OCI-LY1 (cell line): ENCODE measurements around the gene GRK5.

Source experiments
- H2AFZ ChIP-seq: fragments of 200-600 bp; sonication (generic), shearing (Covaris generic); 2 replicates; pipeline ENCODE4 v1.6.0; 2014; ENCODE audit warnings: antibody characterized with exemption, mild to moderate bottlenecking, low read length
- H3F3A ChIP-seq: fragments of 200-600 bp; sonication (generic), shearing (Covaris generic); 2 replicates; pipeline ENCODE4 v1.6.0; 2014; ENCODE audit warnings: mild to moderate bottlenecking, antibody characterized with exemption, low read length, moderate library complexity; ENCODE audit not compliant: insufficient read depth
- H3K27ac ChIP-seq: fragments of 200-600 bp; sonication (generic); 2 replicates; pipeline ENCODE4 v1.5.1; 2014; ENCODE audit warnings: low read length, mixed run types, mild to moderate bottlenecking, low read depth; ENCODE audit not compliant: poor library complexity, severe bottlenecking
- H3K27me3 ChIP-seq: fragments of 200-600 bp; sonication (generic); 2 replicates; pipeline ENCODE4 v1.6.0; 2014; ENCODE audit warnings: antibody characterized with exemption, mild to moderate bottlenecking, low read length, moderate library complexity; ENCODE audit not compliant: insufficient read depth
- H3K36me3 ChIP-seq: fragments of 200-600 bp; sonication (generic); 2 replicates; pipeline ENCODE4 v1.6.1; 2014; ENCODE audit warnings: mild to moderate bottlenecking, antibody characterized with exemption, low read length, moderate library complexity, mixed read lengths; ENCODE audit not compliant: insufficient read depth
- H3K4me1 ChIP-seq: fragments of 200-600 bp; sonication (generic); 2 replicates; pipeline ENCODE4 v1.5.1; 2014; ENCODE audit warnings: mild to moderate bottlenecking, low read length, moderate library complexity; ENCODE audit not compliant: insufficient read depth, severe bottlenecking
- H3K4me2 ChIP-seq: fragments of 200-600 bp; sonication (generic), shearing (Covaris generic); 2 replicates; pipeline ENCODE4 v1.6.1; 2014; ENCODE audit warnings: low read length
- H3K4me3 ChIP-seq: fragments of 200-600 bp; sonication (generic); 2 replicates; pipeline ENCODE4 v1.5.1; 2014; ENCODE audit warnings: low read length, low read depth, mild to moderate bottlenecking, mixed read lengths; ENCODE audit not compliant: poor library complexity, severe bottlenecking
- H3K79me2 ChIP-seq: fragments of 200-600 bp; shearing (Covaris generic); 2 replicates; pipeline ENCODE4 v1.6.1; 2016; ENCODE audit warnings: mixed run types, low read length, mixed read lengths; ENCODE audit not compliant: insufficient read depth
- H3K9ac ChIP-seq: fragments of 200-600 bp; sonication (generic), shearing (Covaris generic); 2 replicates; pipeline ENCODE4 v1.6.1; 2014; ENCODE audit warnings: mild to moderate bottlenecking, low read length, mixed read lengths
- H3K9me2 ChIP-seq: fragments of 200-600 bp; sonication (generic), shearing (Covaris generic); 2 replicates; pipeline ENCODE4 v1.6.1; 2014; ENCODE audit warnings: low read depth, mild to moderate bottlenecking, low read length, mixed read lengths
- H3K9me3 ChIP-seq: fragments of 200-600 bp; shearing (Covaris generic); 2 replicates; pipeline ENCODE4 v1.6.1; 2014; ENCODE audit warnings: low read length, mixed read lengths
- H4K20me1 ChIP-seq: fragments of 200-600 bp; sonication (generic), shearing (Covaris generic); 2 replicates; pipeline ENCODE4 v1.6.0; 2016; ENCODE audit warnings: mild to moderate bottlenecking, low read length; ENCODE audit not compliant: insufficient read depth
- CTCF ChIP-seq: fragments of 200-600 bp; sonication (generic), shearing (Covaris generic); IDR thresholded peaks from 2 replicates; pipeline ENCODE4 v1.5.1; 2017; ENCODE audit warnings: mild to moderate bottlenecking, antibody characterized with exemption, low read length, moderate library complexity, mixed read lengths
- EZH2 ChIP-seq: fragments of 200-600 bp; sonication (generic), shearing (Covaris generic); IDR thresholded peaks from 2 replicates; pipeline ENCODE4 v1.8.0; 2017; ENCODE audit warnings: borderline replicate concordance, mixed run types, mild to moderate bottlenecking, antibody characterized with exemption, low read length, moderate library complexity, mixed read lengths

The GRK5 gene

GRCh38 chr10:119310806-119311205 is 103.4 kb downstream of the GRK5 start:
- H3K4me2 ChIP-seq = no peak overlapping the region
- H3F3A ChIP-seq = peaks cover 6% of the 10 kb centered on the region; the same call in 1 of the 2 replicates
- no peaks in the 10 kb centered on the region for H4K20me1 ChIP-seq
- H3K4me1 ChIP-seq = peaks cover 51% of the 10 kb centered on the region
- H3K79me2 ChIP-seq = no peaks in the 10 kb centered on the region
- no peaks in the 10 kb centered on the region for H3K9me3 ChIP-seq
- TF ChIP-seq CTCF (no peak), EZH2 (no peak)
- H3K4me3 ChIP-seq = no peak overlapping the region
- no peak overlapping the region for H3K27ac ChIP-seq
- no peak overlapping the region for H3K9ac ChIP-seq
- no peaks in the 10 kb centered on the region for H3K9me2 ChIP-seq
- H3K27me3 ChIP-seq = peaks cover 9% of the 10 kb centered on the region; the same call in 1 of the 2 replicates
- H3K36me3 ChIP-seq = no peaks in the 10 kb centered on the region
- H2AFZ ChIP-seq = no peak overlapping the region

GRCh38 chr10:119312241-119312640 is 104.9 kb downstream of the GRK5 start:
- peaks cover 36% of the 10 kb centered on the region for H3K4me1 ChIP-seq
- H3K9ac ChIP-seq = no peak overlapping the region
- TF ChIP-seq CTCF = no peak
- no peak for TF ChIP-seq EZH2
- no peaks in the 10 kb centered on the region for H3K36me3 ChIP-seq
- no peaks in the 10 kb centered on the region for H3K9me2 ChIP-seq
- no peak overlapping the region for H2AFZ ChIP-seq
- no peaks in the 10 kb centered on the region for H3F3A ChIP-seq
- H4K20me1 ChIP-seq = no peaks in the 10 kb centered on the region
- H3K27me3 ChIP-seq = peaks cover 9% of the 10 kb centered on the region; the same call in 1 of the 2 replicates
- H3K4me3 ChIP-seq = no peak overlapping the region
- no peaks in the 10 kb centered on the region for H3K79me2 ChIP-seq
- H3K9me3 ChIP-seq = no peaks in the 10 kb centered on the region
- no peak overlapping the region for H3K4me2 ChIP-seq
- no peak overlapping the region for H3K27ac ChIP-seq

- Histone ChIP-seq H3K4me1 (peaks cover 28% of the 10 kb centered on the region), H3K27ac (no peak overlapping the region), H3K79me2 (no peaks in the 10 kb centered on the region), H3F3A (no peaks in the 10 kb centered on the region), H2AFZ (no peak overlapping the region), H3K27me3 (peaks cover 9% of the 10 kb centered on the region; the same call in 1 of the 2 replicates), H3K4me3 (no peak overlapping the region), H3K9me2 (no peaks in the 10 kb centered on the region), H3K9me3 (no peaks in the 10 kb centered on the region), H3K9ac (no peak overlapping the region), H4K20me1 (no peaks in the 10 kb centered on the region), H3K36me3 (no peaks in the 10 kb centered on the region), H3K4me2 (no peak overlapping the region)
- TF ChIP-seq EZH2 = no peak
- TF ChIP-seq CTCF = no peak
These were observed 105.7 kb downstream of the GRK5 start for GRCh38 chr10:119313024-119313423.
